ENCODE results near the gene MOB3A. TPM values are rescaled to one million over a fixed set of nuclear protein-coding genes. Genes with fewer than 3 reads are reported as not detected.

Gene MOB3A
- total RNA-seq, 3 donors from 2014 or later (not counting 1 experiment from before 2014, with no cell fraction given): 239 to 314 (median 246) TPM

GRCh38 chr19:2119921-2120785, 24.0 kb upstream of the MOB3A start:
- H3K36me3 Mint-ChIP-seq: no peaks in the 10 kb centered on the region
- WGBS (ENCODE audit: insufficient coverage): 97% methylated on average over 31 of the region's 31 CpGs
- no peaks in the 10 kb centered on the region for H3K4me1 ChIP-seq (ENCODE audit: control insufficient read depth, insufficient read depth, low read length)

GRCh38 chr19:2118438-2118837, 22.3 kb upstream of the MOB3A start:
- DNase-seq (no peak), ATAC-seq (no peak)
- WGBS (ENCODE audit: insufficient coverage): 86% methylated on average over 18 of the region's 18 CpGs
- Mint-ChIP-seq H3K9me3 (no peaks in the 10 kb centered on the region), H3K4me1 (peaks cover 0 to 10% of the 10 kb centered on the region in 2 donors), H3K27ac (no peak overlapping the region), H3K36me3 (no peaks in the 10 kb centered on the region), H3K4me3 (no peak overlapping the region), H3K27me3 (ENCODE audit: low read depth in 2 of 2) (no peaks in the 10 kb centered on the region)
- H3K4me3 ChIP-seq (ENCODE audit: low read length): no peak overlapping the region
- H3K36me3 ChIP-seq (ENCODE audit: control insufficient read depth, insufficient read depth, low read length): peaks cover 91% of the 10 kb centered on the region
- TF ChIP-seq CTCF (IDR thresholded peaks at IDR 0.05): no peak
- H3K9me3 ChIP-seq (ENCODE audit: control insufficient read depth, insufficient read depth, low read length): no peaks in the 10 kb centered on the region
- peaks cover under 1% of the 10 kb centered on the region for H3K4me1 ChIP-seq (ENCODE audit: control insufficient read depth, insufficient read depth, low read length)
- intact Hi-C loops (cut with micrococcal nuclease): no loop called here
- H3K27ac ChIP-seq (ENCODE audit: low read length): no peak overlapping the region
- no peaks in the 10 kb centered on the region for H3K27me3 ChIP-seq (ENCODE audit: control insufficient read depth, insufficient read depth, low read length)

More at GRCh38 chr19:2119921-2120785, 24.0 kb upstream of the MOB3A start:
- peaks cover 79% of the 10 kb centered on the region for H3K36me3 ChIP-seq (ENCODE audit: control insufficient read depth, insufficient read depth, low read length)
- no peak overlapping the region for H3K27ac ChIP-seq (ENCODE audit: low read length)
- Mint-ChIP-seq H3K27ac (no peak overlapping the region), H3K27me3 (ENCODE audit: low read depth in 2 of 2) (no peaks in the 10 kb centered on the region), H3K4me3 (no peak overlapping the region), H3K4me1 (peaks cover 0 to 4% of the 10 kb centered on the region in 2 donors), H3K9me3 (no peaks in the 10 kb centered on the region)
- intact Hi-C loops (cut with micrococcal nuclease): no loop called here
- DNase-seq: no peak
- ATAC-seq: no peak
- no peak for TF ChIP-seq CTCF (IDR thresholded peaks at IDR 0.05)
- H3K9me3 ChIP-seq (ENCODE audit: control insufficient read depth, insufficient read depth, low read length): no peaks in the 10 kb centered on the region
- no peak overlapping the region for H3K4me3 ChIP-seq (ENCODE audit: low read length)
- no peaks in the 10 kb centered on the region for H3K27me3 ChIP-seq (ENCODE audit: control insufficient read depth, insufficient read depth, low read length)

GRCh38 chr19:2117215-2117960, 21.3 kb upstream of the MOB3A start:
- Mint-ChIP-seq H3K27me3 (ENCODE audit: low read depth in 2 of 2) (no peaks in the 10 kb centered on the region), H3K27ac (no peak overlapping the region), H3K36me3 (no peaks in the 10 kb centered on the region), H3K4me3 (no peak overlapping the region), H3K9me3 (no peaks in the 10 kb centered on the region), H3K4me1 (peaks cover 2 to 17% of the 10 kb centered on the region in 2 donors)
- H3K36me3 ChIP-seq (ENCODE audit: control insufficient read depth, insufficient read depth, low read length): peaks cover 87% of the 10 kb centered on the region
- H3K4me1 ChIP-seq (ENCODE audit: control insufficient read depth, insufficient read depth, low read length): peaks cover 11% of the 10 kb centered on the region
- ATAC-seq (no peak), DNase-seq (no peak)
- no peak overlapping the region for H3K27ac ChIP-seq (ENCODE audit: low read length)
- H3K4me3 ChIP-seq (ENCODE audit: low read length): no peak overlapping the region
- H3K9me3 ChIP-seq (ENCODE audit: control insufficient read depth, insufficient read depth, low read length): no peaks in the 10 kb centered on the region
- TF ChIP-seq CTCF (IDR thresholded peaks at IDR 0.05): no peak
- 97% methylated on average over 27 of the region's 27 CpGs for WGBS (ENCODE audit: insufficient coverage)
- intact Hi-C loops (cut with micrococcal nuclease): no loop called here
- H3K27me3 ChIP-seq (ENCODE audit: control insufficient read depth, insufficient read depth, low read length): no peaks in the 10 kb centered on the region

All from natural killer cell (primary cell).